ENCODE data around the gene SRGAP1.
"Not testable (repeated sequence)": the region's sequence is repeated elsewhere in the genome, so short reads cannot be mapped to it uniquely, and the experiment has no call there.

SRGAP1 gene

DNA sequence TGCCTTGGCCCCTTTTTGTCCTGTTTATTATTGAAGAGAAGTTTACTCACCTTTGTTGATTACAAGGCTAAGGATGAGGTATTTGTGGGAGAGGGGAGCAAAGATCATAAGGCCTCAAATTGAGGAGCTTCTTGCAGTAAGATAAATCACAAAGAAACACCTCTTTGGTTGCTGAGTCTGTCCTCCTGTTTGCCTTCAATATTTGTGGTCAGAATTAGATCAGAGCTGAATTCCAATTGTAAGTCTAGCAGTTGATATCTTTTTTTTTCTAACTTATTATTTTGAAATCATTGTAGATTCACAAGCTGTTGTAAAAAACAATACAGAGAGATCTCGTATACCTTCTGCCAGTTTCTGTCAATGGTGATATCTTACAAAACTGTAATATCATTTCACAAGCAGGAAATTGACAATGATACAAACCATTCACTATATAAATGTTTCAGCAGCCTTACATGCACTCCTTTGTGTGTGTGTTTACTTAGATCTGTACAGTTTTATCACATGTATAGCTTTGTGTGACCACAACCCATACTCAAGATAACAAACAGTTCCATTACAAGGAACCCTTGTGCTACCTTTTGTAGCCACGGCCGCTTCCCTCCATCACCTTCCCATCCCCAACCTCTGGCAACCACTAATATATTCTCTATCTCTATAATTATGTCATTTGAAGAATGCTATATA, 280.2 kb downstream of the SRGAP1 start:
- no peak overlapping the region for H3K4me3 ChIP-seq (replicated peaks in 1 of 2; ENCODE audit: low read depth in 2 of 2, low read length in 2 of 2)
- DNase-seq (ENCODE audit: low read depth in 2 of 2) = peak; percentile 26 to 27
- TF ChIP-seq, protein P1, sequence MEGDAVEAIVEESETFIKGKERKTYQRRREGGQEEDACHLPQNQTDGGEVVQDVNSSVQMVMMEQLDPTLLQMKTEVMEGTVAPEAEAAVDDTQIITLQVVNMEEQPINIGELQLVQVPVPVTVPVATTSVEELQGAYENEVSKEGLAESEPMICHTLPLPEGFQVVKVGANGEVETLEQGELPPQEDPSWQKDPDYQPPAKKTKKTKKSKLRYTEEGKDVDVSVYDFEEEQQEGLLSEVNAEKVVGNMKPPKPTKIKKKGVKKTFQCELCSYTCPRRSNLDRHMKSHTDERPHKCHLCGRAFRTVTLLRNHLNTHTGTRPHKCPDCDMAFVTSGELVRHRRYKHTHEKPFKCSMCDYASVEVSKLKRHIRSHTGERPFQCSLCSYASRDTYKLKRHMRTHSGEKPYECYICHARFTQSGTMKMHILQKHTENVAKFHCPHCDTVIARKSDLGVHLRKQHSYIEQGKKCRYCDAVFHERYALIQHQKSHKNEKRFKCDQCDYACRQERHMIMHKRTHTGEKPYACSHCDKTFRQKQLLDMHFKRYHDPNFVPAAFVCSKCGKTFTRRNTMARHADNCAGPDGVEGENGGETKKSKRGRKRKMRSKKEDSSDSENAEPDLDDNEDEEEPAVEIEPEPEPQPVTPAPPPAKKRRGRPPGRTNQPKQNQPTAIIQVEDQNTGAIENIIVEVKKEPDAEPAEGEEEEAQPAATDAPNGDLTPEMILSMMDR (IDR thresholded peaks at IDR 0.05; ENCODE audit: low read depth, low read length) = no peak

GRCh38 chr12:64125913-64126312, 281.4 kb downstream of the SRGAP1 start:
- H3K4me3 ChIP-seq (replicated peaks in 1 of 2; ENCODE audit: low read depth in 2 of 2, low read length in 2 of 2) = no peak overlapping the region
- DNase-seq (ENCODE audit: low read depth in 2 of 2) = no peak
- TF ChIP-seq, protein P1 (IDR thresholded peaks at IDR 0.05; ENCODE audit: low read depth, low read length) = no peak

GRCh38 chr12:64127811-64128210, 283.3 kb downstream of the SRGAP1 start:
- H3K4me3 ChIP-seq (replicated peaks in 1 of 2; ENCODE audit: low read depth in 2 of 2, low read length in 2 of 2) = no peak overlapping the region
- no peak for DNase-seq (ENCODE audit: low read depth in 2 of 2)
- TF ChIP-seq, protein P1 (IDR thresholded peaks at IDR 0.05; ENCODE audit: low read depth, low read length) = no peak

DNA sequence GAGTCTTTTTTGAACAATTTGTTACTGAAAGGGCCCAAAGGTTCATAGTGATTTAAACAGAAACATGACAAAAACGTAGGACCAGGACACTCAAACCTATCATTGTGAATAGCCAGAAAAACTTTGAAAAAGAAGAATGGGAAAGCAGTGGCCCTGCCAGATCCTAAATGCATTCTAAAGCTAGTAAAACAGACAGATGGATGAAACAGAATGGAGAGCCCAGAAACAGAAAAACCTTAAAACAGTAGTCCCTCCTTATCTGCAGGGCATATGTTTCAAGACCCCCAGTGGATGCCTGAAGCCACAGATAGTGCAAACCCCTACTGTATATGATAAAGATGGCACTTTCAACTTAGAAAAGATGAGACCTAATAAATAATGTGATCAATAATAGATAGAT, 283.9 kb downstream of the SRGAP1 start:
- DNase-seq (ENCODE audit: low read depth in 2 of 2) = no peak
- no peak overlapping the region for H3K4me3 ChIP-seq (replicated peaks in 1 of 2; ENCODE audit: low read depth in 2 of 2, low read length in 2 of 2)
- TF ChIP-seq, protein P1 (IDR thresholded peaks at IDR 0.05; ENCODE audit: low read depth, low read length) = no peak

GRCh38 chr12:64130476-64130875, 286.0 kb downstream of the SRGAP1 start:
- DNase-seq (ENCODE audit: low read depth in 2 of 2); H3K4me3 ChIP-seq (replicated peaks in 1 of 2; ENCODE audit: low read depth in 2 of 2, low read length in 2 of 2): not testable (repeated sequence)

GRCh38 chr12:64131456-64131855, 287.0 kb downstream of the SRGAP1 start:
- not testable (repeated sequence) for DNase-seq (ENCODE audit: low read depth in 2 of 2); H3K4me3 ChIP-seq (replicated peaks in 1 of 2; ENCODE audit: low read depth in 2 of 2, low read length in 2 of 2)

DNA sequence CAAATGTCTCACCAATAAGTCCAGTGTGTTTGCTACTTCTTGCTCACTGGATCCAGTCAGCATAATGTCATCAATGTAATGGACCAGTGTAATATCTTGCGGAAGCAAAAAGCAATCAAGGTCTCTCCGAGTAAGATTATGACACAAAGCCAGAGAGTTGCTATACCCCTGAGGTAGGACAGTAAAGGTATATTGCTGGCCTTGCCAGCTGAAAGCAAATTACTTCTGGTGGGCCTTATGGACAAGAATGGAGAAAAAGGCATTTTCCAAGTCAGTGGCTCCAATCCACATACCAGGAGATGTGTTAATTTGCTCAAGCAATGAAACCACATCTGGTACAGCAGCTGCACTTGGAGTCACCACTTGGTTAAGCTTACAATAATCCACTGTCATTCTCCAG, 288.2 kb downstream of the SRGAP1 start:
- H3K4me3 ChIP-seq (replicated peaks in 1 of 2; ENCODE audit: low read depth in 2 of 2, low read length in 2 of 2) = not testable (repeated sequence)

DNA sequence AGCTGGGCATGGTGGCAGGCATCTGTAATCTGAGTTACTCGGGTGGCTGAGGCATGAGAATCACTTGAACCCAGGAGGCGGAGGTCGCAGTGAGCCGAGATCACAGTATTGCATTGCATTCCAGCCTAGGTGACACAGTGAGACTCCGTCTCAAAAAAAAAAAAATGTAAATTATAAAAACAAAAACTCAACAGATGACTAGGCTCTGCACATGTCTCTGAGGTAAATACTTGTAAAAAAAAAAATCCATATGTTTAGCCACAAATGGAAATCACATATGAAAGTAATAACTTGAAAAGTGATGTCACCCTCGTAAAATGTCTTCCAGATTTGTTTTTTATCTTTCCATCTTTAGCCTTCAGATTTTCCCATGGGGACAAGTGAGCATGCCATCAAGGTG, 292.6 kb downstream of the SRGAP1 start:
- H3K4me3 ChIP-seq (replicated peaks in 1 of 2; ENCODE audit: low read depth in 2 of 2, low read length in 2 of 2) = no peak overlapping the region
- TF ChIP-seq, protein P1 (IDR thresholded peaks at IDR 0.05; ENCODE audit: low read depth, low read length) = no peak
- peak in 1 of 2 donors; percentile 40 for DNase-seq (ENCODE audit: low read depth in 2 of 2)

More for the DNA sequence above, 288.2 kb downstream of the SRGAP1 start:
- DNase-seq (ENCODE audit: low read depth in 2 of 2) = not testable (repeated sequence)
